Smooth muscle cell (in vitro differentiated cells): ENCODE results near the gene NPHS1. TPM values are rescaled to one million over a fixed set of nuclear protein-coding genes. Genes with fewer than 3 reads are reported as not detected.

ENCODE experiments used
- DNase-seq: peaks from one replicate; lab custom pipeline; 2025; ENCODE audit not compliant: unreplicated experiment; lab: John Stamatoyannopoulos, UW
- H2AFZ ChIP-seq: fragments of 200-600 bp; sonication (generic); 2 replicates; pipeline ENCODE4 v1.6.0; 2016; ENCODE audit warnings: antibody characterized with exemption, low read depth, mild to moderate bottlenecking
- H3F3A ChIP-seq: fragments of 200-600 bp; sonication (generic); 2 replicates; pipeline ENCODE4 v1.6.0; 2017; ENCODE audit warnings: antibody characterized with exemption, low read depth
- H3K27ac ChIP-seq: fragments of 200-600 bp; sonication (generic); 2 replicates; pipeline ENCODE4 v1.5.1; 2016; ENCODE audit warnings: low read depth, mild to moderate bottlenecking
- H3K27me3 ChIP-seq: fragments of 200-600 bp; sonication (generic); 2 replicates; pipeline ENCODE4 v1.6.1; 2016; ENCODE audit warnings: low read depth, mild to moderate bottlenecking
- H3K36me3 ChIP-seq: fragments of 200-600 bp; sonication (generic); 2 replicates; pipeline ENCODE4 v1.5.1; 2016; ENCODE audit warnings: low read depth
- H3K4me1 ChIP-seq: fragments of 200-600 bp; sonication (generic); 2 replicates; pipeline ENCODE4 v1.5.1; 2016; ENCODE audit warnings: low read depth
- H3K4me2 ChIP-seq: fragments of 200-600 bp; sonication (generic); 2 replicates; pipeline ENCODE4 v1.6.0; 2016; ENCODE audit warnings: mild to moderate bottlenecking
- H3K4me3 ChIP-seq: fragments of 200-600 bp; sonication (generic); 2 replicates; pipeline ENCODE4 v1.5.1; 2016; ENCODE audit warnings: mild to moderate bottlenecking
- H3K79me2 ChIP-seq: fragments of 200-600 bp; sonication (generic); 2 replicates; pipeline ENCODE4 v1.6.0; 2016; ENCODE audit warnings: low read depth, mild to moderate bottlenecking
- H3K9ac ChIP-seq: fragments of 200-600 bp; sonication (generic); 2 replicates; pipeline ENCODE4 v1.6.0; 2016; ENCODE audit warnings: low read depth
- H3K9me3 ChIP-seq: fragments of 200-600 bp; sonication (generic); replicated peaks from 2 replicates; pipeline ENCODE4 v1.5.1; 2016; ENCODE audit warnings: low read depth
- H4K20me1 ChIP-seq: fragments of 200-600 bp; sonication (generic); 2 replicates; pipeline ENCODE4 v1.6.0; 2016; ENCODE audit warnings: low read depth
- WGBS: methylation state at CpG from one replicate; pipeline ENCODE4 v1.1.7; 2016; ENCODE audit warnings: low lambda C conversion rate; 5-methylcytosine and 5-hydroxymethylcytosine counted together
- polyA plus RNA-seq: library from polyadenylated mRNA; unstranded; fragments of >200 nt; fragmentation: Nextera tagmentation; extraction: Ambion mirVana; gene quantifications from 2 replicates; pipeline ENCODE4 v1.2.1, GENCODE V29; 2016
- total RNA-seq: library from RNA; depleted of rRNA; stranded (reverse); fragments of >200 nt; gene quantifications from 2 replicates; pipeline ENCODE4 v1.2.3, GENCODE V29; 2014
- TF ChIP-seq, protein P1 (sequence below): fragments of 200-600 bp; sonication (generic); IDR thresholded peaks from 2 replicates; pipeline ENCODE4 v1.5.1; 2017; ENCODE audit warnings: borderline replicate concordance, mild to moderate bottlenecking, antibody characterized with exemption; ENCODE audit not compliant: insufficient read depth, poor library complexity, severe bottlenecking

Gene NPHS1
- total and polyA plus RNA-seq, 2 experiments from 2014 or later = not detected

DNA sequence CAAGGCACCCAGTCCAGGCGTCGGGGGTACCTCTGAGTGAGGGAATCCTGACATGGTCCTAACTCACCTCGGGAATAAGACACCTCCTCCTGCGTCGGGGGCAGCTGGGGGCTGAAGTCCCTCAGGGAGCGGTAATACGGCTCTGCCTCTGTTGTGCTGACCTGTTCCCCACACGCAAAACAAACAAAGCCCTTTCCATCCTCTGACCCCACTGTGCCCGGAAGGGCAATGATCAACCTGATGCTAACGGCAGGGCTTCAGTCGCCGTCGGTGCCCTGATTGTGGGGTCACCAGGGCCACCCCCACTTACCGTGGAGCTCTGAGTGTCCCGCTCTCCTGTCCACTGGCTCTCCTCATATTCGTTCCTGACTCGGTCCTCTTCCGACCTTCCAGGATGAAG lies 21.3 kb downstream of the NPHS1 start:
- Histone ChIP-seq H3K4me1 (no peaks in the 10 kb centered on the region), H3K4me2 (no peak overlapping the region), H3K27me3 (peaks cover 6% of the 10 kb centered on the region), H3K79me2 (no peaks in the 10 kb centered on the region), H3K27ac (no peak overlapping the region), H4K20me1 (no peaks in the 10 kb centered on the region), H2AFZ (no peak overlapping the region), H3K9ac (no peak overlapping the region), H3F3A (no peaks in the 10 kb centered on the region), H3K36me3 (no peaks in the 10 kb centered on the region), H3K4me3 (no peak overlapping the region), H3K9me3 (no peaks in the 10 kb centered on the region)
- TF ChIP-seq, protein P1, sequence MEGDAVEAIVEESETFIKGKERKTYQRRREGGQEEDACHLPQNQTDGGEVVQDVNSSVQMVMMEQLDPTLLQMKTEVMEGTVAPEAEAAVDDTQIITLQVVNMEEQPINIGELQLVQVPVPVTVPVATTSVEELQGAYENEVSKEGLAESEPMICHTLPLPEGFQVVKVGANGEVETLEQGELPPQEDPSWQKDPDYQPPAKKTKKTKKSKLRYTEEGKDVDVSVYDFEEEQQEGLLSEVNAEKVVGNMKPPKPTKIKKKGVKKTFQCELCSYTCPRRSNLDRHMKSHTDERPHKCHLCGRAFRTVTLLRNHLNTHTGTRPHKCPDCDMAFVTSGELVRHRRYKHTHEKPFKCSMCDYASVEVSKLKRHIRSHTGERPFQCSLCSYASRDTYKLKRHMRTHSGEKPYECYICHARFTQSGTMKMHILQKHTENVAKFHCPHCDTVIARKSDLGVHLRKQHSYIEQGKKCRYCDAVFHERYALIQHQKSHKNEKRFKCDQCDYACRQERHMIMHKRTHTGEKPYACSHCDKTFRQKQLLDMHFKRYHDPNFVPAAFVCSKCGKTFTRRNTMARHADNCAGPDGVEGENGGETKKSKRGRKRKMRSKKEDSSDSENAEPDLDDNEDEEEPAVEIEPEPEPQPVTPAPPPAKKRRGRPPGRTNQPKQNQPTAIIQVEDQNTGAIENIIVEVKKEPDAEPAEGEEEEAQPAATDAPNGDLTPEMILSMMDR = no peak
- DNase-seq = no peak
- 73% methylated on average over 17 of the region's 18 CpGs for WGBS

DNA sequence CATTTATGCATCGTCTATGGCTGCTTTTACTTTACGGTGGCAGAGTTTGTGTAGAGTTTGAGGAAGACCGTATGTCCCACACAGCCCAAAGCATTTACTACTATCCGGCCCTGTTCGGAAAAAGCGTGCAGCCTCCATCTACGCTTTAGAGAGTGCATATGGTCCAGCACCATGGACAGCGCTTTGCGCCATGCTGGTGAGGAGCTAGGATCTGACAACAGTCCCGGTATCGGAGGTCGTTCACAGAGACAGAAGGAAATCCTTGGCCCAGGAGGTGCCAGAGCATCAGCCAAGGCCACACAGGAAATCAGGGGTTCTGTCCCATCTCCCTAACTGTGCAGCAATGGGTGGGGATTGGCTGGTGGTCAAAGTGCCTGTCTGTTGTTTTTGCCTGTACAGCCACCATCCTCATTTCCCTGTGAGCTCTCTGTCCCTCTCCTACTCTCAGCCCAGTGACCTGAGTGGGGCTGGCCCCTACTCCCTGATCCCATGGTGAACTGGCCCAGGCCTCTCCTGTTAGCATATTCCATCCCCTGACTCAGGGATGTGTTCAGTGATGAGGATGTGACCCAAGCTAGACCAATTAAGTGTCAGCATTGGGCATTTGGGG lies 23.5 kb downstream of the NPHS1 start:
- Histone ChIP-seq H3K79me2 (no peaks in the 10 kb centered on the region), H3K27me3 (peaks cover 5% of the 10 kb centered on the region), H3K4me3 (no peak overlapping the region), H3F3A (no peaks in the 10 kb centered on the region), H4K20me1 (no peaks in the 10 kb centered on the region), H2AFZ (no peak overlapping the region), H3K36me3 (no peaks in the 10 kb centered on the region), H3K9me3 (no peaks in the 10 kb centered on the region), H3K27ac (no peak overlapping the region), H3K4me1 (no peaks in the 10 kb centered on the region), H3K9ac (no peak overlapping the region), H3K4me2 (no peak overlapping the region)
- TF ChIP-seq, protein P1 = no peak
- WGBS = 23% methylated on average over 12 of the region's 12 CpGs
- DNase-seq = peak; percentile 34

DNA sequence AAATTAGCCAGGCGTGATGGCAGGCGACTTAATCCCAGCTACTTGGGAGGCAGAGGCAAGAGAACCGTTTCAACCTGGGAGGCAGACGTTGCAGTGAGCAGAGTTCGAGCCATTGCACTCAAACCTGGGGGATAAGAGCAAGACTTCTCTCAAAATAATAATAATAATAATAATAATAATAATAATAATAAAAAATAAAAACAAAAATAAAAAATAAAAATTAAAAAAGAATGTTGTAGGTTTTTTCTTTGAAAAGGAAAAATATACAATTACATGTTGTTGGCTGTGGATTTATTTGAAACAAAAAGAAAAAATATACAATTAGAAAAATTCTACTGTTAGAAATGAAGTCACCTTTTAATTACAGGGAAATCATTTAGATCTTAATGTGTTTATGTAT lies 28.2 kb downstream of the NPHS1 start:
- 86% methylated on average over 5 of the region's 5 CpGs for WGBS
- H3K9ac ChIP-seq = no peak overlapping the region
- no peak overlapping the region for H3K4me3 ChIP-seq
- no peak overlapping the region for H3K27ac ChIP-seq
- no peaks in the 10 kb centered on the region for H3K36me3 ChIP-seq
- no peaks in the 10 kb centered on the region for H4K20me1 ChIP-seq
- H3K4me2 ChIP-seq = no peak overlapping the region
- no peaks in the 10 kb centered on the region for H3F3A ChIP-seq
- H3K27me3 ChIP-seq = no peaks in the 10 kb centered on the region
- DNase-seq = no peak
- no peaks in the 10 kb centered on the region for H3K9me3 ChIP-seq
- H3K4me1 ChIP-seq = peaks cover 3% of the 10 kb centered on the region
- no peaks in the 10 kb centered on the region for H3K79me2 ChIP-seq
- TF ChIP-seq, protein P1 = no peak
- no peak overlapping the region for H2AFZ ChIP-seq

DNA sequence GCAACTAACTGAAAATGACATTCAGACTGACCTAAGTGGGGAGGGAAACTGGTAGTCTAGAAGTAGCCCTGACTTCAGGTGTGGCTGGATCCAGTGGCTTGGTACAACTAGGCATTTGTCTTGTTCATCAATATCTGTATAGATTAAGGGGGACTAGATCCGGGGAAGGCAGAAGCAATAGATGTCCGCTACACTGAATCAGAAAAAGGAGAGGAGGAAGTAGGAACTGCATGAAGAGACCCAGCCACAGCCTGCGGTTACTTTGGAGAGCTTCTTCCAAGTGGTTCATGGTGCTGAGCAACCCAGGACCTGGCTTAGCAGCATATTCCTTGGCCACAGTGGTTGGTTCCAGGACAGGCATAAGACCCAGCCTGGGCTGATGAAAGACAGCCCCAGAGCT lies 29.7 kb downstream of the NPHS1 start:
- Histone ChIP-seq H2AFZ (no peak overlapping the region), H4K20me1 (no peaks in the 10 kb centered on the region), H3K4me1 (peaks cover 3% of the 10 kb centered on the region), H3K9ac (no peak overlapping the region), H3F3A (no peaks in the 10 kb centered on the region), H3K4me2 (no peak overlapping the region), H3K27ac (no peak overlapping the region), H3K36me3 (no peaks in the 10 kb centered on the region), H3K4me3 (no peak overlapping the region), H3K79me2 (no peaks in the 10 kb centered on the region), H3K9me3 (no peaks in the 10 kb centered on the region), H3K27me3 (peaks cover 4% of the 10 kb centered on the region)
- TF ChIP-seq, protein P1 = no peak
- 75% methylated on average over 3 of the region's 3 CpGs for WGBS
- DNase-seq = no peak
